SU-DHL-6 (cell line): ENCODE results near the gene FAM171A2.

Experiments
- CTCF ChIP-seq: fragments of 200-600 bp; sonication (generic); IDR thresholded peaks from one replicate; pipeline ENCODE4 v1.5.1; 2017; ENCODE audit warnings: antibody characterized with exemption, mild to moderate bottlenecking, low read length, moderate library complexity; ENCODE audit not compliant: insufficient read depth, poor library complexity, severe bottlenecking
- EZH2phosphoT487 ChIP-seq: fragments of 200-600 bp; sonication (generic), shearing (Covaris generic); conservative IDR thresholded peaks from 2 replicates; pipeline ENCODE4 v1.6.1; 2018; ENCODE audit warnings: mild to moderate bottlenecking, antibody characterized with exemption, low read length, moderate library complexity, mixed read lengths

- TF ChIP-seq CTCF, result no peak
- no peak for TF ChIP-seq EZH2phosphoT487
These were observed 21.9 kb upstream of the FAM171A2 start for GRCh38 chr17:44385287-44386181.
